ENCODE results near the gene ANKS1B. TPM values are rescaled to one million over a fixed set of nuclear protein-coding genes. Genes with fewer than 3 reads are reported as not detected.
"Not testable (repeated sequence)": the region's sequence is repeated elsewhere in the genome, so short reads cannot be mapped to it uniquely, and the experiment has no call there.

ANKS1B gene
- polyA plus RNA-seq, 4 donors: 3.6 to 4.8 (median 4.0) TPM

GRCh38 chr12:98757455-98757854 is 1227.3 kb downstream of the ANKS1B start:
- no peak for DNase-seq (ENCODE audit: low read depth in 4 of 4, low spot score in 2 of 4)

- DNase-seq (ENCODE audit: low read depth in 4 of 4, low spot score in 2 of 4): not testable (repeated sequence)
Measured at GRCh38 chr12:98755855-98756254, 1228.9 kb downstream of the ANKS1B start.

- no peak for DNase-seq (ENCODE audit: low read depth in 4 of 4, low spot score in 2 of 4)
Measured at GRCh38 chr12:98754095-98754494, 1230.6 kb downstream of the ANKS1B start.

- no peak for DNase-seq (ENCODE audit: low read depth in 4 of 4, low spot score in 2 of 4)
Measured at GRCh38 chr12:98752726-98753125, 1232.0 kb downstream of the ANKS1B start.

- no peak for DNase-seq (ENCODE audit: low read depth in 4 of 4, low spot score in 2 of 4)
Measured at GRCh38 chr12:98751580-98752115, 1233.1 kb downstream of the ANKS1B start.

- DNase-seq (ENCODE audit: low read depth in 4 of 4, low spot score in 2 of 4): no peak
Measured at GRCh38 chr12:98750511-98750910, 1234.2 kb downstream of the ANKS1B start.

- no peak for DNase-seq (ENCODE audit: low read depth in 4 of 4, low spot score in 2 of 4)
Measured at GRCh38 chr12:98748463-98748862, 1236.3 kb downstream of the ANKS1B start.

DNA sequence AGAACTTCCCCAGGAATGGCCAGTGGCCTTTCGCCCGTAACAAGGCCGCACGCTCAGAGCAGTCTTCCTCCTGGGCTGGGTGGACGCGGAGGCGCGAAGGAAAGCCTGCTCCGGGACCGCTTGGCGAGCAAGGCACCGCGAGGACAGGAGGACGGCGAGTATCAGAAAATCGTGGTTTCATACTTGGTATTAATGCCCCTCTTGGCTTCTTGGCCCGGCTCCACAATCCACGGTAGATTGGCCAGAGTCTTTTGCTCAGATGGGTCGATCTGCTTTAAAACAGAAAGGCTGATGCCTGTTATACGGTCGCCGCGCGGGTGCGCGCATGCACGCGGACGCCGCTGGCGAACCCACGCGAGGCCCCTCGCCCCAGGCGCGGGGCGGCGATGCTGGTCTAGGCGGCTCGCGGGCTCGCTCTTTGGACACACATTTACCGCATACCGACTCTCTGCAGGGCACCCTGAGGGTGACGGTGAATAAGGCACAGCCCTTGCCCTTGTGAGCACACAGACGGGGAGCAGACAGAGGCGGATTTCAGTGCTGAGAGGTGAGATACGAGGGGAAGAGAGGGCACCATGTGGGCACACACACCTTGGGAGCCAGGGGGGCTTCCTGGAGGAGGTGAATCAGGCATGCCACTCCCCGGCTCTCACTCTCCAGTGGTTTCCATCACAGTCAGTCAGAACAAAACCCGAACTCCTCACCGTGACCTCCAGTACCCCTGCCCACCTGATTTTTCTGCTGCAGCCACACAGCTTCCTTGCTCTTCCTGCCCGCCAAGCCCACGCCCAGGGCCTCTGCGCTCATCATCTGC is 1239.0 kb downstream of the ANKS1B start:
- no peak for DNase-seq (ENCODE audit: low read depth in 4 of 4, low spot score in 2 of 4)

DNA sequence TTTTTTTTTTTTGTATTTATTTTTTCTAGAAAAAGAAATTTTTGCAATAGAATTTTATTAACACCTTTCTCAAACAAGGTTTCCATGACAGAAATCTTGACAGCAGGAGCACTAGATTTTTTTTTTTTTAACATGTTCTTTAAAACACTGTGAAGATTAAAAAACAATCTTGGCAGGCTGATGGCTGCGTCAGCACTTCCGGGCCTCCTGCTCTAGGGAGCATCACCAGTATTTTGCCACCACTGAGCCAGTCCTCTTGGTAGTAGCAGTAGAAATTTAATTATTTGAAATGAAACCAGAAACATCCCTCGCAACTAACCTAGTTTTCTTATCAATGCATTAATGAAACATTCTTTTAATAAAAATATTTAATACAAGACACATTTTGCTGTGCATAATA is 1240.1 kb downstream of the ANKS1B start:
- no peak for DNase-seq (ENCODE audit: low read depth in 4 of 4, low spot score in 2 of 4)

DNA sequence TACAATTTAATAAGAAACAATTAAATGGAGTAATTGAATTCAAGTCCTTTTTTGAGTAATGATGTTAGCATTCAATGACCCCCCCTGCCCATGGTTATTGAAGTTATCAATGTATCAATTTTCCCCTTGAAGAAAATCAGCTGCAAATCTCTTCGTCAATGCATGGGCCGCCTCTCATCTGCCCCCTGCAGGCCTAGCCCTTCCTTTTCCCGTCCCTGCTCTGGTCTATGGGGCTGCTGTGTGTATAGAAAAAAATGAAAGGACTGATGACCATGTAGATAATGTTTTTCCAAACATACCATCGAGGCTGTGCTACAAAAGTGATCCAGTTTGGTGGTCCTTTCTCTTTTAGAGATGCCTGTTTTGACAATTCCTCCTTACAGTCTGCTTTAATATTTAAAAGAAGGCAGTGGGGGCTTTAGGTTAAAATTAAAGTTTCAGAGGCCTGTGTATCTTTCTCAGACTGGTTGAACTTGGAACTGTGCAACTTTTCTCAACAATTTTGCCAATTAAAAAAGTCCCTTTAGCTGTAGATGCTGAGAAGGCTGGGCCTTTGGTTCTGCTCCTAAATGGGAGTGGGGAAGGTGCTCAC is 1241.3 kb downstream of the ANKS1B start:
- DNase-seq (ENCODE audit: low read depth in 4 of 4, low spot score in 2 of 4): no peak

DNA sequence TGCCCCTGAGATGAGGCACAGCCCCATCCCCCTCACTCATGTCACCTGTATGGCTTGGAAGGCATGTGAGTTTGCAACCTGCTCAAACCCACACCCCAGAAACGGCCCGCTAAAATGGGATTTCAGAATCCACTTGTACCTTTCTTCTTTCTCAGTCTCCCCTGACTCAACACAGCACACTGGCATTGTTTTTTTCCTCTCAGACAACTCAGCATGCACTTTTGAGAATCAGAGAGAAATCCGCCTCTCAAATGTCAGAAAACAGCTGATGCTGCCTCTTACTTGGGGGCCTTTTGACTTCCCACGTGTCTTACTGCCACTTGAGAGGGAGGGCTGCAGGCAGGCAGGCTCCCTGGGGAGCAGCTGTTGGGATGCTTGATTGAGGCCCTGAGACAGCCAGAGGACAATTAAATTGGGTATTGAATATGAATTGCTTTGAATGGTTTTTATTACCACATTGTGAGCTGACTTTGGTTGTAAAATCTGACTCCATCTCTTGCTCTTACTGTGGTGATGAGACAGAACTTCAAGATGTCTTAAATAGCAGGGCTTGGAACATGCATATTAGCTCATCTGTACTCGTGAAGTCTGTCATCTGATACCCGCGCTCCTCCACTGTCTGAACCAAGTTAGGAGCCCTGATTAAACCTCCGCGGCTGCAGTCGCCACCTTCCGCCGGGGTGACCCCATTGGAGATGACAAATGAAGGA is 1243.0 kb downstream of the ANKS1B start:
- DNase-seq (ENCODE audit: low read depth in 4 of 4, low spot score in 2 of 4): no peak

- no peak for DNase-seq (ENCODE audit: low read depth in 4 of 4, low spot score in 2 of 4)
Measured at GRCh38 chr12:98741196-98741555, 1243.6 kb downstream of the ANKS1B start.

DNA sequence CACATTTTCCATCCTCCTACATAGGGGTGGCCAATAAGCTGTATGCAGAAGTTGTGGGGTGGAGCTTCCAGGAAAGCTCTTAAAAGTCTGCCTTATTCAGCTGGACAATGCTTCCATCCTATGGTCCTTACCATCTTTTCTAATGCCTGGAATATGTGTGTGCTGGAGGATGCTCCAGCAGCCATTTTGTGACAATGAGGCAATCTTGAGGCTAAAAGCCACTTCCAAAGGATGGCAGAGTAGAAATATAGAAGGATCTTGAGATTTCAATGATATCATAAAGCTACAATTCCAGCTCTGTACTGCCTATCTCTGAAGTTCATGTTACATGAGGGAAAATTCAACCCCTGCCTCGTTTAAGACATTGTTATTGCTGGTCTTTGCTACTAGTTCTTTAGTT is 1244.0 kb downstream of the ANKS1B start:
- no peak for DNase-seq (ENCODE audit: low read depth in 4 of 4, low spot score in 2 of 4)

DNA sequence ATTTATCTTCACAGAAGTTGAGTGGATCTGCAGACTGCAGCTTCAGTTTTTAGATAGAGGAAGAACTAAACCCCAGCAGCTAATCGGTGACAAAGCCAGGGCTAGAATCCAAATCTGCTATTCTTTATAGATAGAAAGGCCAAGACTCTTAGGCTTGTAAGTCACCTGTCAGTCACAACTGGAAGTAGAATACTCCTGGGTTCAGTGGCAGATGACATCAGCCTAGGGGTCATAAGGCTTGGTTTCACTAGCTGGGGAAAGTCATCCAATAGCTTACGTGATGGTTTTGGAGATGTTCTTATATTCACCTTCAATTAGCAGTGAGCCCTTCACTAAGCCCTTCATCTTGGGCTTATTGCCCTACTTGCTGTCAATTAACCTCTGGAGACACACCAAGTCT is 1246.2 kb downstream of the ANKS1B start:
- DNase-seq (ENCODE audit: low read depth in 4 of 4, low spot score in 2 of 4): no peak

DNA sequence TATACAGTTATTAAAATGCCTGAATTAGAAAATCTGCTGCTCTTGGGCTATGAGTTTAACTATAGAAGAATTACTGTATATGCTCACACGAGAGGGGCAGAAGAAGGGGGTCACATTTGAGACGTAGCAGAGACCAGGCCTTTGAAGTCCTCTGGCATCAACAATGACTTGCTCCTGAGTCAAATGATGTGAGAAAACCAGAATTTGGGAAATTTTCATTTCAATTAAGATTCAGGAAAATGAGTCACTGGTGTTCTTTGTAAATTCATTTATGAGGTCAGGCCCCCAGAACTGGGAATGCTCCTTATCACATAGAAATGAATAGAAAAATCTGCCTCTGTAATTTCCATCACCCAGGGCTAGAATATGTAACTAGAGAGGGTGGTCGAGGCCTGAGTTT is 1246.7 kb downstream of the ANKS1B start:
- DNase-seq (ENCODE audit: low read depth in 4 of 4, low spot score in 2 of 4): no peak

- DNase-seq (ENCODE audit: low read depth in 4 of 4, low spot score in 2 of 4): no peak
Measured at GRCh38 chr12:98737322-98737712, 1247.4 kb downstream of the ANKS1B start.

DNA sequence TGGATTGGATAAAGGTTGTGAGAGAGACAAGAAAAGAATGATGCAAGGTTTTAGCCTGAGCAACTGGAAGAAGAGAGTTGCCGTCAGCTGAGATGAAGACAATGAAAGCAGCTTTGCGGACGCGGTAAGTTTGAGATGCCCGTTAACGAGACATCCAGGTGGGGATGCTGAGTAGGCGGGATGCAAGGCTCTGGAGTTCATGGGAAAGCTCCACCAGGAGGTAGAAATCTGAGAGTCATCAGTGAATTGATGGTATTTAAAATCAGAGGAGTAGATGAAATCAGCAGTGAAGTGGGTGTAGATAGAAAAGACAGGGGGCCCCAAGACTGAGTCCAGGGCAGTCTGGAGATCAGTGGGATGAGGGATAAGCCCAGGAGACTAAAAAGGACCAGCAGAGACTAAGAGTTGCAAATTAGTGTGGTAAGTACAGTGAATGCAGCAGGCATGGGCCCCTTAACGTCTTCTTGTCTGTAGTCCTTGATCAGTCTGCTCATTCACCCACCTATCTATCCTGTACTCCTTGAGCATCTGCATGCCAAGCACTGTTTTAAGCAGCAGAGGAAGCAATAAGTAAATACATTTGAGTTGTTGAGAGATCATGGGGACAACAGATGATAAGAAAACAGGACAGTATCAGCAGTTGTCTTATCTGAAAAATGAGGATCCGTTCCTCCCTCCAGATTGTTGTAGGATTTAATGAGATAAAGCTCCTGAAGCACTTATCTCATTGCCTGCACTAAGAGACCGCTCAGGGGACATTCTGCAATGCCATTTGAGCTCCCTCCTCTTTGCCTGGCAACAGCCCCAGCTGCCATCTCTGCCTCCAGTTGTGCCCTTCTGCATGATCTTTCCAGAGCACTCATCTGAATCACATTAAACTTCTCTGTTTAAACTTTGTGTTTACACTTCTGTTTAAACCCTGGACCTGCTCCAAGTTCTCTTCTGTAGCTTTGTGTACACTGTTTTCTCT is 1248.1 kb downstream of the ANKS1B start:
- no peak for DNase-seq (ENCODE audit: low read depth in 4 of 4, low spot score in 2 of 4)

DNA sequence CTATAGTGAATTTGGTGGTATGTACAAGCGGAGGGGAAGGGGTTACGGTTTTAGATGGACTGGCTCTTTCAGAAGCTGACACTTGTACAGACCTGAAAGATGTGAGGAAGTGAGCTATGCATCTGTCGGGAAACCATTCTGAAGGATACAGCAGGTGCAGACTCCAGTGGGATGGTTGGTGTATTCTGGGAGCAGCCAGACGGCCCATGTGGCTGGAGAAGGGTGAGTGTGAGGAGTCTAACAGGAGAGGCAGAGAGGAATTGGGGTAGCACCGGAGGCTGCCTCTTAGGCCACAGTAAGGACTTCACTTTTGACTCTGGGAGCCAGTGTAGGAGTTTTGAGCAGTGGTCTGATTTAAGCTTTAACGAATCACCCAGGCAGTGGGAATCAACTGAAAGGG is 1248.9 kb downstream of the ANKS1B start:
- DNase-seq (ENCODE audit: low read depth in 4 of 4, low spot score in 2 of 4): no peak

DNA sequence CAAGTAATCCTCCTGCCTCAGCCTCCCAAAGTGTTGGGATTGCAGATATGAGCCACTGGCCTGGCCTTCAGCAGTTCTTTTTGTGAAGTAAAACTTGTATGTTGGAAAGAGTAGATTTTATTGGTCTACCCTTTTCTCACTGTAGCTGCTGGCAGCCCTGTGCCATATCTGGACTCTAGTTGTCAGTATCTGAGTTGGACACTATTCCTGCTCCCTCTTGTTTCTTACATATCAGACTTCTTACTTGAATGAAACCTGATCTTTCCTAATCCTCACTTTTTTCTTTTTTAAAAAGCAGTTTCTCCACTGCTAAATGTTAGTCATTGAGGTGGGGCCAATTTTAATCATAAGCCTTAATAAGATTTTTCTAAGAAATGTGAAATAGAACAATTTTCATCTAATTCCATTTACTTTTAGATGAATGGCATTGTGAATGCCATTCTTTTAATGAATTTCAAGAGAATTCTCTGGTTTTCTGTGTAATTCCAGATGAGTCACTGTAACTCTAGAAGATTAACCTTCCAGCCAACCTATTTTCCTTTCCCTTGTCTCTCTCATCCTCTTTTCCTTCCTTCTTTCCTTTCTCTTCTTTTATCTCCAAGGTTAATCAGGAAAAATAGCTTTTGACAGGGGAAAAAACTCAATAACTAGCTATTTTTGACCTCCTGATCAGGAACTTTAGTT is 1250.9 kb downstream of the ANKS1B start:
- no peak for DNase-seq (ENCODE audit: low read depth in 4 of 4, low spot score in 2 of 4)

- no peak for DNase-seq (ENCODE audit: low read depth in 4 of 4, low spot score in 2 of 4)
Measured at GRCh38 chr12:98730412-98730811, 1254.3 kb downstream of the ANKS1B start.

Measured in left renal cortex interstitium (tissue), 4 donors.